ENCODE data around the gene VPS52. TPM values are rescaled to one million over a fixed set of nuclear protein-coding genes. Genes with fewer than 3 reads are reported as not detected.

Gene VPS52
- total RNA-seq, 1 experiment from 2014 or later = 47.1 TPM

GRCh38 chr6:33292996-33293682 lies 21.5 kb upstream of the VPS52 start:
- Mint-ChIP-seq H3K9me3 (no peaks in the 10 kb centered on the region), H3K4me3 (no peak overlapping the region), H3K27me3 (ENCODE audit: low read depth) (no peaks in the 10 kb centered on the region; the same call in 1 of the 2 replicates), H3K27ac (no peak overlapping the region; a peak in 1 of 7 replicates), H3K36me3 (ENCODE audit: insufficient read depth in 1 of 3, low read depth in 3 of 3) (peaks cover 16 to 55% (median 44%) of the 10 kb centered on the region in 3 experiments), H3K4me1 (peaks cover 12 to 25% of the 10 kb centered on the region in 2 experiments)
- WGBS (ENCODE audit: extremely low coverage, insufficient read length, low lambda C conversion rate) = no CpG with 5 or more reads among the region's 16 CpGs
- H3K14ac ChIP-seq (ENCODE audit: insufficient read depth, low read length) = no peak overlapping the region
- no peak overlapping the region for H2BK120ac ChIP-seq (ENCODE audit: low read depth, low read length, poor library complexity, severe bottlenecking)
- H2AK5ac ChIP-seq (ENCODE audit: insufficient read length, low read length) = no peak overlapping the region
- no peak overlapping the region for H3T11ph ChIP-seq (ENCODE audit: low read length)
- DNase-seq = no peak
- no peak overlapping the region for H3K23ac ChIP-seq (ENCODE audit: insufficient read length, low read depth, low read length)
- no peak overlapping the region for H2BK5ac ChIP-seq (ENCODE audit: insufficient read length, low read length)
- TF ChIP-seq CTCF (conservative IDR thresholded peaks at IDR 0.05) = no peak
- H4K20me1 ChIP-seq (ENCODE audit: control insufficient read depth, insufficient read depth, insufficient read length) = no peaks in the 10 kb centered on the region
- H3K4me2 ChIP-seq (ENCODE audit: insufficient read depth, insufficient read length, low read length) = no peak overlapping the region
- peaks cover under 1% of the 10 kb centered on the region for H3K79me1 ChIP-seq (ENCODE audit: insufficient read depth, low read depth, low read length, poor library complexity, severe bottlenecking)
- H3K4me1 ChIP-seq (ENCODE audit: insufficient read depth, low read length) = no peaks in the 10 kb centered on the region; the same call in 1 of the 2 replicates
- H3K27me3 ChIP-seq (ENCODE audit: insufficient read depth, low read length) = no peaks in the 10 kb centered on the region
- H4K91ac ChIP-seq (ENCODE audit: insufficient read length, low read depth, low read length) = no peak overlapping the region
- H2AFZ ChIP-seq (ENCODE audit: low read length) = no peak overlapping the region
- H2BK12ac ChIP-seq (ENCODE audit: insufficient read length, low read depth, low read length) = no peak overlapping the region
- no peak overlapping the region for H3K9ac ChIP-seq (ENCODE audit: extremely low read depth, insufficient read length, low read length)
- no peak overlapping the region for H3K27ac ChIP-seq (ENCODE audit: insufficient read length, low read depth, low read length)
- H4K5ac ChIP-seq (ENCODE audit: insufficient read length, low read depth, low read length) = no peak overlapping the region
- peaks cover 5% of the 10 kb centered on the region; the same call in 1 of the 2 replicates for H3K79me2 ChIP-seq (ENCODE audit: insufficient read depth, low read length)
- no peak overlapping the region for H2BK20ac ChIP-seq (ENCODE audit: low read depth, low read length, poor library complexity, severe bottlenecking)
- H3K23me2 ChIP-seq (ENCODE audit: insufficient read length, low read depth, low read length, poor library complexity, severe bottlenecking) = peaks cover 23% of the 10 kb centered on the region
- H4K8ac ChIP-seq (replicated peaks; ENCODE audit: insufficient read length, low read depth, low read length) = no peak overlapping the region
- no peak overlapping the region for H3K56ac ChIP-seq (ENCODE audit: insufficient read length, low read depth, low read length)
- no peak overlapping the region for H3K18ac ChIP-seq (ENCODE audit: insufficient read length, low read depth, low read length)
- H3K4ac ChIP-seq (ENCODE audit: low read depth, low read length) = no peak overlapping the region
- no peak overlapping the region for H2BK15ac ChIP-seq (ENCODE audit: low read depth, low read length)
- no peaks in the 10 kb centered on the region for H3K9me3 ChIP-seq (ENCODE audit: control insufficient read depth, low read depth, low read length)
